ENCODE results near the gene JMJD6. TPM values are rescaled to one million over a fixed set of nuclear protein-coding genes. Genes with fewer than 3 reads are reported as not detected.
A peak's percentile ranks its signal among the peaks of the same experiment; 100 is the strongest.

JMJD6 gene
- polyA plus RNA-seq, 5 donors = 20.2 to 28.9 (median 25.5) TPM

DNA sequence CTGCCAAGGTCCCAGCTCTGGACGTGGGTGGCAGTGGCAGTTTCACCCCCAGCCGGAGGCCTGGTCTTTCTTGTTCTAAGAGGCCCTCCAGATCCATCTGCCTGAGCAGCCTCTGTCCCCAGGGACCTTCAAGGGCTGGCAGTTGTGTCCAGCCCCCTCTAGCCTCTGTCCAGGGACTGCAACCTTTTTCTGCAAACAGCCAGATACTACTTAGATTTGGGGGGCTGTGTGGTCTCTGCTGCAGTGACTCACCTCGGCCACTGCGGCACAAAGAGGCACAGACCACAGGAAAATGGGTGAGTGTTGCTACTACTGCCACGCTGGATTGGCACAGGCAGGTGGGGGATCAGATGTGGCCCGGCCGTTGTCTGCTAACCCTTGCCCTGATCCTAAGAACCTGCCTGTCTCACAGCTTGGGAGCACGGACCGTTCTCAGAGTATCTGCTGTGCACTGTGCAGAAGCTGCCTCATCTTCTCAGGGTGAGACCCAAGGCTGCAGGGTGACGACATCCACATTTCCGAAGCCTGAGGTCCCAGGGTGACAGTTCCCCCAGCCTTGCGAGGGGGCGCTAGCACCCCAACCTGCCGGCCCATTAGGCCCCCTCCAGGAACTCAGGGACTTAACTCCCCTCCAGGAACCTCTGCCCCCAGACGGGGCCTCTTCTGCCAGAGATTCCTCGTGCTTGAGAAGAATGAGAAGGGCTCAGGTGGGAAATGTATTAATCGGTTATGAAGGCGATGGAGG is 43.2 kb downstream of the JMJD6 start:
- DNase-seq = no peak

DNA sequence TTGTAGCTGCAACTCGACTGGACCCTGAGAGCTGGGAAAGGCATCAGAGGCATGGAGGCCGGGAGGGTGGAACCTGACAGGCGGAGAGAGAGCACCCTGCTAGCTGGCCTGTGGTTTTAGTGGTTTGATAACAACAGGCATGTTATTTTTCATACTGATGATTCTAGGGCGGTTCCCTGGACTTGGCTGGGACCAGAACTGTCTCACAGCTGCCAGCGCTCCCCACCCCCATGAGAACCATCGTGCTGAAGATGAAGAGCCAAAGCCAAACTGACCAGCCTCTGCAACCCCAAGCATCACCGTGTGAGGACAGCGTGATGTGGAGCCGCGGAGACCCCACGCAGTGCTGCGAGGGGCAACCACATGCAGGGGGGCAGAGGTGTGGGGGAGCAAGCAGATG is 44.1 kb downstream of the JMJD6 start:
- no peak for DNase-seq

DNA sequence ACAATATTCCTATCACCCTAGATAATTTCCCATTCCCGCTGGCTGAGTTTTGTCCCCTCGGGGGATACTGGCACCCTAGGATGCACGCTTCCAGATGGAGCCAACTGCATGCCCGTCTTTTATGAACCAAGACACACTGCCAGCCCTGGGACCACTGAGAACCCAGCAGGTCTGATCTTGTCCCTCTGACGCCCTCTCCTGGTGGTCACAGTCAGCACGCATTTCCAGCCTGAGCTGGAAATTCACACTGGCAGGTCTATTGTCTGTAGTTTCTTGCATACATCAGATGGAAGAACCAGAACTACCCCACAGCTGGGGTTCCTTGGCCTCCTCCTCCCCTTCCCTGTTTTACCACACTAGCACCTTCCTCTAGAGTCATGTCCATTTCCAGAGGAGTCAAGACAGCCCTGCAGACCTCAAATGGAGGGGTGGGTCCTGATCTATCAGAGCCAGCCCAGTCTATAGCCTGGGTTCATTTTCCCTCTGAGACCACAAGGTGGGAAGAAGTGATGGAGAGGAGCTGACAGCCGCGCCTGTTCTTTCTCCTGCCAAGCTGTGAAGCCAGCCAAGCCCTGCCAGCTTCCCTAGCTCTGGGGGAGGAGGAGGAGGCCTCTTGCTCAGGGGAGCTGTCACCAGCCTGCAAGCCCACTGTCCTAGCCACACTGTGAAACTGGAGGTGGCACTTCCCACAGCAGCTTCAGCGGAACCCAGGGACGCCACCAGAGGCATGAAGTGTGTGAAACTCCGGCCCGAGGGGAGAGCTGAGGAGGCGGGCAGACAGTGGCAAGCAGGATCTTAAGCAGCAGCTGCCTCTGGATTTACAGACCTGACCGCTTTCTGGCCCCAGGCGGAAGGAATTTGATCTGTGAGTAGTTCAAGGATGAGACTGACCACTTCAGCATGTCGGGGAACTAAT is 44.9 kb downstream of the JMJD6 start:
- no peak for DNase-seq

GRCh38 chr17:76679239-76679638 is 47.2 kb downstream of the JMJD6 start:
- DNase-seq = no peak

DNA sequence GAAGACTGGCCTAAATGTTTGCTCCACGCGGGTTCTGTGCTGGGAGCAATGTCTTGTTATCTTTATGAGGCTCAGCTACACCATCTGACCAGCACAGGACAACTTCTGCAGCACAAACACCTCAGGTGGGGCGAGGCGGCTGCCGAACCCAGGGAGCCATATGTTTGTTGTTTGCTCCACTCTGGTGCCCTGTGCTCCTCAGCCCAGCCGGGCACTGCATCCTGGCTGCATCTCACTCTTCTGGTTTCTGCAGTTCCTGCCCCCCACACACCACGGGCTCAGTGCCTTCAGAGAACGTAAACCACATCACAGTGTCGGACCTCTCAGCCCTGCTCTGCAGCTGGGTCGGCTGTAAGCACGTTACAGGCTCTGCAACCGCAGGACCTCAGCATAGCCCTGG is 48.1 kb downstream of the JMJD6 start:
- no peak for DNase-seq

DNA sequence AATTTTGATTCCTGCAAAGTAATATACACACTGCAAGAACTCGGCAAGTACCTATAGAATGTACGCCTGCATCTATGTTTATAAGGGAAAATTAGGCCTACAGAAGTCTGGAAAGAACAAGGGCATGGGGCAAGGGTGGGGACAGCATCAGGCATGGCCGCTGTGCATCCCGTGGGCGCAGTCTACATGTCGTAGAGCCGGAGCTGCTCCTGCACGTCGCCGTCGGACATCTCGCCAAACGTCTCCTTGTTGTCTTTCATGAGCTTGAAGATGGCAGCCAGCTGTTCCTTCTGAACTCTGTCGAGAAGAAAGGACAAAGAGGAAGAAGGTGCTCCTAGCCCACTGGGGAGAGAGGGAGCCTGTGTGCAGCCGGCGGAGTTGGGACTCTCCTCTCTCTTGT is 49.0 kb downstream of the JMJD6 start:
- DNase-seq = no peak

DNA sequence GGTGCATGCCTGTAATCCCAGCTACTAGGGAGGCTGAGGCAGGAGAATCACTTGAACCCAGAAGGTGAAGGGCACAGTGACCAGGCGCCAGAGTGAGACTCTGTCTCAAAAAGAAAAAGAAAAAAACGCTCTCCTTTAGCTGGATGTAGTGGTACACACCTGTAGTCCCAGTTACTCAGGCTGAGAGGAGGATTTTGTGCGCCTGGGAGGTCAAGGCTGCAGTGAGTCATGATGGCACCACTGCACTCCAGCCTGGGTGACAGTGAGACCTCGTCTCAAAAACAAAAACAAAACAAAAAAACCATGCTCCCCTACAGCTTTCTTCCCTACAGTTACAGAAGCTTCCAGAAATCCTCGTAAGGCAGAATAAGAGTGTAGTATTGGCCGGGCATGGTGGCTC is 49.8 kb downstream of the JMJD6 start:
- DNase-seq = no peak

DNA sequence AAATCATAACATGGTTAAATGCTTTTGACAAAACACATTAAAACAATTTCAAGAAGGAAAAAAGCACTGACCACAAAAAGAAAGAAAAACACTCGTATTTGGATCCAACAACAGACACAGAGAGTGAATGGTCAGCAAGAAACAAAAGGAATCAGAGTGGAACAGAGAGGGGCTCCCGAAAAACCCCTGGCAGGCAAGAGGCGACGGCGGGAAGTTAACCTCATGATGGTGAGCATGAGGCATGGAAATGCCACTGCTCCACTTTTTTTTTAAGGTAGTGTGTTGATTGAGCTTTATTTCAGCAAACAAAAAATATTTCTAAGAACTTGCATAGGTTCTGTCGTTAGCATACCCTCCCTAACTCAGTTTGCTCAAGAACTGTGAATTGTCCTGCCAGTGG is 50.8 kb downstream of the JMJD6 start:
- DNase-seq = no peak

- DNase-seq = no peak
Observed at GRCh38 chr17:76674600-76674999, 51.8 kb downstream of the JMJD6 start.

DNA sequence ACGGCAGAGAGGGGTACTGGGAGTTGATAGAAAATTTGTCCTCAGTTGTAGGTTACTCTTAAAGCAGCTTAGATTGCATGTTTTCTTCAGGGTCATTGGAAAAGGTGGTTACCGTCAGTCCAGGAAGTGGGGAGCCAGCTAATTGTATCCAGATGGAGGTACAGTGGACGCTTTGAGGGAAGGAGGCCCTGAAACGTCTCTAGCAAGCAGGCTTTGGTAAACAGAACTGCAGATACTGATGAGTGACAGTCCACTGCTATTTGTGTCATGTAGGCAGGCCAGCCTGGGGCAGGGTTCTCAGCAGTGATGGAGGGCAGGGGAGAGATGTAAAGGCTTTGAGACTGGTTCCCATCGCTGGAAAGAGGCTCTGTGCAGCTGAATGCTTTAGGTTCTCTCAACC is 52.7 kb downstream of the JMJD6 start:
- no peak for DNase-seq

GRCh38 chr17:76672892-76673291 is 53.5 kb downstream of the JMJD6 start:
- no peak for DNase-seq

GRCh38 chr17:76672270-76672851 is 54.0 kb downstream of the JMJD6 start:
- peak in 1 of 2 donors; percentile 19 for DNase-seq

GRCh38 chr17:76671912-76672262 is 54.5 kb downstream of the JMJD6 start:
- DNase-seq = no peak

GRCh38 chr17:76671123-76671911 is 55.1 kb downstream of the JMJD6 start:
- peak; percentile 99 to 100 for DNase-seq

- no peak for DNase-seq
Observed at GRCh38 chr17:76670718-76671122, 55.7 kb downstream of the JMJD6 start.

GRCh38 chr17:76670020-76670717 is 56.2 kb downstream of the JMJD6 start:
- peak; percentile 40 to 41 for DNase-seq

Other genes starting within 250 kb of the JMJD6 start
- 10 to 100 TPM in 1 of 5 donors, 1 to 10 TPM in 4; 4.9 to 10.9 (median 9.0) TPM for gene RHBDF2, start 225.2 kb downstream of the JMJD6 start, polyA plus RNA-seq (ENCODE audit: insufficient read depth in 1 of 5, insufficient read length in 5 of 5, low replicate concordance in 1 of 5)
- 10 to 100 TPM; 16.5 to 43.8 (median 30.4) TPM for gene CYGB, start 188.9 kb downstream of the JMJD6 start, polyA plus RNA-seq (ENCODE audit: insufficient read depth in 1 of 5, insufficient read length in 5 of 5, low replicate concordance in 1 of 5)
- 10 to 100 TPM in 2 of 5 donors, 1 to 10 TPM in 3; 6.2 to 10.6 (median 9.2) TPM for gene PRCD, start 186.6 kb downstream of the JMJD6 start, polyA plus RNA-seq (ENCODE audit: insufficient read depth in 1 of 5, insufficient read length in 5 of 5, low replicate concordance in 1 of 5)
- 1 to 10 TPM; 1.2 to 6.2 (median 4.0) TPM for gene ST6GALNAC2, start 140.7 kb downstream of the JMJD6 start, polyA plus RNA-seq (ENCODE audit: insufficient read depth in 1 of 5, insufficient read length in 5 of 5, low replicate concordance in 1 of 5)
- 1 to 10 TPM; 2.2 to 4.2 (median 3.2) TPM for gene ST6GALNAC1, start 82.8 kb downstream of the JMJD6 start, polyA plus RNA-seq (ENCODE audit: insufficient read depth in 1 of 5, insufficient read length in 5 of 5, low replicate concordance in 1 of 5)
- 100 to 1,000 TPM in 1 of 5 donors, 10 to 100 TPM in 4; 74.3 to 110 (median 96.2) TPM for gene MXRA7, start 15.6 kb downstream of the JMJD6 start, polyA plus RNA-seq (ENCODE audit: insufficient read depth in 1 of 5, insufficient read length in 5 of 5, low replicate concordance in 1 of 5)
- 10 to 100 TPM; 37.4 to 43.3 (median 38.9) TPM for gene METTL23, start 233 bp upstream of the JMJD6 start, polyA plus RNA-seq (ENCODE audit: insufficient read depth in 1 of 5, insufficient read length in 5 of 5, low replicate concordance in 1 of 5)
- 100 to 1,000 TPM; 344 to 442 (median 352) TPM for gene SRSF2, start 10.7 kb upstream of the JMJD6 start, polyA plus RNA-seq (ENCODE audit: insufficient read depth in 1 of 5, insufficient read length in 5 of 5, low replicate concordance in 1 of 5)
- gene MFSD11, start 11.5 kb upstream of the JMJD6 start, polyA plus RNA-seq (ENCODE audit: insufficient read depth in 1 of 5, insufficient read length in 5 of 5, low replicate concordance in 1 of 5) = 10 to 100 TPM; 27.7 to 38.5 (median 30.9) TPM
- gene MGAT5B, start 141.8 kb upstream of the JMJD6 start, polyA plus RNA-seq (ENCODE audit: insufficient read depth in 1 of 5, insufficient read length in 5 of 5, low replicate concordance in 1 of 5) = 1 to 10 TPM in 3 of 5 donors, under 1 TPM in 2; 0.82 to 2.3 (median 1.1) TPM